A549 (cell line): ENCODE results near the gene POLD2. TPM values are rescaled to one million over a fixed set of nuclear protein-coding genes. Genes with fewer than 3 reads are reported as not detected.

Source experiments
- ATAC-seq, 2 experiments: fragments of 200-7000 bp in 1 of 2; fragments of >200 bp in 1 of 2; cut with Nextera tagmentation in 1 of 2; cut with Tn5 transposase in 1 of 2; 3 replicates each; pipeline versions ENCODE4 v1.8.0 to v1.9.1; 2018 to 2020; ENCODE audit warnings: mild to moderate bottlenecking in 1 of 2, moderate library complexity in 1 of 2
- CTCF ChIA-PET: fragments of 300-600 bp; sonication (Branson Sonifier 250); formaldehyde crosslinking; extraction: SDS; loops from one replicate; lab custom pipeline; 2021; ENCODE audit warnings: antibody characterized with exemption, inconsistent platforms; lab: Yijun Ruan, JAX
- POLR2A ChIA-PET: fragments of 350-600 bp; formaldehyde crosslinking; extraction: SDS; loops from one replicate; lab custom pipeline; 2021; ENCODE audit warnings: antibody characterized with exemption, inconsistent platforms; lab: Yijun Ruan, JAX
- DNase-seq, 2 experiments: peaks; one replicate each; pipeline versions ENCODE4 v3.0.0 to v3.0.0-alpha.2; 2011 to 2016; ENCODE audit warnings: low read depth in 1 of 2, low spot score in 1 of 2
- FAIRE-seq: peaks from 2 replicates; lab custom pipeline; 2011; peaks lifted over from hg19 to GRCh38; lab: Jason Lieb, UNC
- H3K27ac ChIP-seq, 2 experiments: fragments of >200 bp; sonication (Bioruptor Twin); formaldehyde crosslinking; 3 replicates each; pipeline ENCODE4 v1.5.1; 2016 to 2017
- H3K4me1 ChIP-seq: fragments of >200 bp; sonication (Bioruptor Twin); formaldehyde crosslinking; 3 replicates; pipeline ENCODE4 v1.6.1; 2016
- H3K4me2 ChIP-seq: fragments of >200 bp; sonication (Bioruptor Twin); formaldehyde crosslinking; 3 replicates; pipeline ENCODE4 v1.6.1; 2016
- H3K4me3 ChIP-seq: fragments of >200 bp; sonication (Bioruptor Twin); formaldehyde crosslinking; 3 replicates; pipeline ENCODE4 v1.5.1; 2016
- H3K9me3 ChIP-seq: fragments of >200 bp; sonication (Bioruptor Twin); formaldehyde crosslinking; 3 replicates; pipeline ENCODE4 v1.6.1; 2016
- CBX2 ChIP-seq: fragments of 200-600 bp; sonication (generic); IDR thresholded peaks from 2 replicates; pipeline ENCODE4 v1.6.1; 2016; ENCODE audit warnings: low read depth, mild to moderate bottlenecking, borderline replicate concordance
- CBX8 ChIP-seq: fragments of 200-600 bp; sonication (generic); IDR thresholded peaks from 2 replicates; pipeline ENCODE4 v1.6.1; 2016
- CEBPB ChIP-seq, 2 experiments: fragments of >200 bp in 1 of 2; sonication (Bioruptor Twin) in 1 of 2; formaldehyde crosslinking in 1 of 2; IDR thresholded peaks; 2 replicates each; pipeline ENCODE4 v1.6.1; 2012 to 2016
- EHMT2 ChIP-seq: fragments of 200-600 bp; sonication (generic); IDR thresholded peaks from 2 replicates; pipeline ENCODE4 v1.6.1; 2016; ENCODE audit warnings: antibody characterized with exemption, low read depth, mild to moderate bottlenecking, moderate library complexity
- EP300 ChIP-seq, 2 experiments: fragments of >200 bp; sonication (Bioruptor Twin); formaldehyde crosslinking; IDR thresholded peaks; 2 replicates in 1 of 2; 3 replicates in 1 of 2; pipeline ENCODE4 v1.6.1; 2016 to 2017
- FOSB ChIP-seq: fragments of 250-450 bp; sonication (Bioruptor Pico); IDR thresholded peaks from 2 replicates; pipeline ENCODE4 v1.5.0; 2020; ENCODE audit warnings: mild to moderate bottlenecking, moderate library complexity
- HOXA7 ChIP-seq: fragments of 250-450 bp; sonication (Bioruptor Pico); IDR thresholded peaks from 2 replicates; pipeline ENCODE4 v1.5.0; 2020; ENCODE audit warnings: mild to moderate bottlenecking, moderate library complexity
- HOXB13 ChIP-seq: fragments of 250-450 bp; sonication (Bioruptor Pico); IDR thresholded peaks from 2 replicates; pipeline ENCODE4 v1.5.0; 2020; ENCODE audit warnings: low read depth, mild to moderate bottlenecking, moderate library complexity
- HOXB5 ChIP-seq: fragments of 250-450 bp; sonication (Bioruptor Pico); IDR thresholded peaks from 2 replicates; pipeline ENCODE4 v1.5.0; 2020; ENCODE audit warnings: mild to moderate bottlenecking, moderate library complexity
- JUNB ChIP-seq: fragments of >200 bp; sonication (Bioruptor Twin); formaldehyde crosslinking; IDR thresholded peaks from 2 replicates; pipeline ENCODE4 v1.6.1; 2016
- MAFK ChIP-seq: fragments of 450-650 bp; IDR thresholded peaks from 2 replicates; pipeline ENCODE4 v1.6.1; 2014; ENCODE audit not compliant: partially characterized antibody
- NFE2L2 ChIP-seq: fragments of 150-350 bp; conservative IDR thresholded peaks from 2 replicates; pipeline ENCODE4 v1.6.1; 2014; ENCODE audit warnings: low read length
- RAD21 ChIP-seq, 2 experiments: fragments of >200 bp in 1 of 2; sonication (Bioruptor Twin) in 1 of 2; formaldehyde crosslinking in 1 of 2; IDR thresholded peaks in 1 of 2; conservative IDR thresholded peaks in 1 of 2; 2 replicates in 1 of 2; 3 replicates in 1 of 2; pipeline ENCODE4 v1.6.1; 2012 to 2018; ENCODE audit warnings: inconsistent platforms in 1 of 2
- RNF2 ChIP-seq: fragments of 200-600 bp; sonication (generic); IDR thresholded peaks from 2 replicates; pipeline ENCODE4 v1.6.1; 2016; ENCODE audit warnings: low read depth, mild to moderate bottlenecking, antibody characterized with exemption, moderate library complexity, borderline replicate concordance
- SREBF2 ChIP-seq: fragments of 450-650 bp; IDR thresholded peaks from 2 replicates; pipeline ENCODE4 v1.6.1; 2014; ENCODE audit warnings: mild to moderate bottlenecking, moderate library complexity
- TFCP2L1 ChIP-seq: fragments of 250-450 bp; sonication (Bioruptor Pico); IDR thresholded peaks from 2 replicates; pipeline ENCODE4 v1.5.0; 2021; ENCODE audit warnings: mild to moderate bottlenecking
- ZC3H11A ChIP-seq: fragments of 450-650 bp; IDR thresholded peaks from 2 replicates; pipeline ENCODE4 v1.6.1; 2014; ENCODE audit warnings: antibody characterized with exemption, mild to moderate bottlenecking
- ZFP36 ChIP-seq: fragments of 450-650 bp; IDR thresholded peaks from 2 replicates; pipeline ENCODE4 v1.6.1; 2014; ENCODE audit warnings: borderline replicate concordance; ENCODE audit not compliant: partially characterized antibody
- ZNF302 ChIP-seq: fragments of 250-450 bp; sonication (Bioruptor Pico); IDR thresholded peaks from 2 replicates; pipeline ENCODE4 v1.9.0; 2021; ENCODE audit warnings: inconsistent platforms, mild to moderate bottlenecking, moderate library complexity
- ZSCAN20 ChIP-seq: fragments of 250-450 bp; sonication (Bioruptor Pico); IDR thresholded peaks from 2 replicates; pipeline ENCODE4 v1.8.0; 2022; ENCODE audit warnings: mild to moderate bottlenecking, moderate library complexity
- WGBS: methylation state at CpG from one replicate; pipeline ENCODE4 v1.1.6; 2017; ENCODE audit errors: missing lambda C conversion rate; 5-methylcytosine and 5-hydroxymethylcytosine counted together
- polyA plus RNA-seq, 4 experiments: library from polyadenylated mRNA; depleted of rRNA in 3 of 4; stranded (reverse); fragments of >200 nt; fragmentation: RNase III in 1 of 4; extraction: RNeasy Plus Mini Kit Qiagen cat#74134 plus additional on column Dnase treatment in 1 of 4; gene quantifications; 2 replicates in 3 of 4; 3 replicates in 1 of 4; pipeline ENCODE4 v1.2.3, GENCODE V29; 2011 to 2017
- TF ChIP-seq, protein P1 (sequence below): fragments of >200 bp; sonication (Bioruptor Twin); formaldehyde crosslinking; IDR thresholded peaks from 2 replicates; pipeline ENCODE4 v1.6.1; 2016
- TF ChIP-seq, protein P2 (sequence below): IDR thresholded peaks from 2 replicates; pipeline ENCODE4 v1.6.1; 2012
- TF ChIP-seq, protein P3 (sequence below): fragments of 150-350 bp; IDR thresholded peaks from 2 replicates; pipeline ENCODE4 v1.6.1; 2014; ENCODE audit warnings: low read depth, mild to moderate bottlenecking, low read length
- TF ChIP-seq, protein P4 (sequence below): IDR thresholded peaks from 2 replicates; pipeline ENCODE4 v1.6.1; 2012; ENCODE audit warnings: low read depth, borderline replicate concordance

The POLD2 gene
- polyA plus RNA-seq, 2 of the 4 experiments (the other 2 are of a cell fraction), result 126 to 138 TPM

DNA sequence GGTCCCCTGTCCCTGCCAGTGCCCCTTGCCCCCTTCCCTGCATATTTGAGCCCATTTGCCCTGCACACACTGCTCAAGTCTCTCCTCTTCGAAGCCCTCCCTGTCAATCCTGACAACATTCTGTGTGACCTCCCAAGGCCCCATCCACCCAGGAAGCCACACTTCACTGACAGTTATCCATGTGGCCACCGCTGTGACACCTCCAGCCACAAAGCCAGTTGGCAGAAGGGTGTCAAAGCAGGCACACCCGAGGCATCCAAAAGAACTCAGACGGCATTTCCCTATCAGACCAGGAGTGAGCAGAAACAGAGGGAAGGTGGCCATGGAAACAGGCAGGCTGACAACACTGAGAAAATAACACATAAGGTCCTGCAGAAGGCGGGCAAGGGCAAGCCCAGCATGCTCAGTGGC lies 45.7 kb downstream of the POLD2 start:
- ATAC-seq (no peak), DNase-seq (no peak), FAIRE-seq (no peak)
- ChIA-PET CTCF (interaction anchor here (0.7 kb wide), 1 partner anchor 9 kb away, joined by 3 read pairs; no protein-coding TSS in a partner anchor), POLR2A (no interaction called here)
- 93% methylated on average over 4 of the region's 5 CpGs for WGBS
- no peak overlapping the region for H3K27ac ChIP-seq
- peaks cover 7% of the 10 kb centered on the region; the same call in 2 of the 3 replicates for H3K4me1 ChIP-seq
- H3K9me3 ChIP-seq, result no peaks in the 10 kb centered on the region
- no peak overlapping the region for H3K4me2 ChIP-seq
- no peak overlapping the region for H3K4me3 ChIP-seq
- TF ChIP-seq RNF2 (no peak), ZFP36 (no peak), HOXB13 (CRISPR knock-in tag) (no peak), TFCP2L1 (CRISPR knock-in tag) (no peak), SREBF2 (no peak), EP300 (IDR thresholded peaks at IDR 0.05) (no peak), FOSB (no peak), HOXB5 (CRISPR knock-in tag) (no peak), JUNB (no peak)
- TF ChIP-seq, protein P1, sequence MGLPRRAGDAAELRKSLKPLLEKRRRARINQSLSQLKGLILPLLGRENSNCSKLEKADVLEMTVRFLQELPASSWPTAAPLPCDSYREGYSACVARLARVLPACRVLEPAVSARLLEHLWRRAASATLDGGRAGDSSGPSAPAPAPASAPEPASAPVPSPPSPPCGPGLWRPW, result no peak

DNA sequence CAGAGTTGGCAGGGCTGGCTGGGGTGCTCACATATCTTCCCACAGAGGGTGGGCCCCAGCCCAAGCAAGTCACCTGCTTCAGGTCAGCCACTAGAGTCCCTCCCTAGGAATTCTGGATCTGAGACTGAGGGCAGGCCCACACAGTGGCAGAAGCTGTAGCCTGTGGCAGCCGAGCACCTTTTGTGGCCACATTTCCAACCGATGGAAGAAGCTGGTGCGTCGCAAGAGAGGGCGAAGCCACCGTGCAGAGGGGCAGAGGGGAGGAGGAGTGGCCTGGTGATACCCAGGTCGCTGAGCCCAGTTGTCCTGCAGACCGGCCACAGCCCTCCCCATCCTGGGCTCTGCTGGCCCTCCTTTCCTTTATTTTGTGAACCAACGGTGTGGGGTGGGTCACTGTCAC lies 46.3 kb downstream of the POLD2 start:
- Histone ChIP-seq H3K9me3 (no peaks in the 10 kb centered on the region), H3K4me1 (peaks cover 14% of the 10 kb centered on the region), H3K27ac (no peak overlapping the region), H3K4me3 (no peak overlapping the region)
- POLR2A ChIA-PET, result no interaction called here
- WGBS, result 93% methylated on average over 9 of the region's 9 CpGs
- no peak for ATAC-seq
- TF ChIP-seq SREBF2 (no peak), CEBPB (IDR thresholded peaks at IDR 0.05) (no peak), HOXB5 (CRISPR knock-in tag) (no peak), NFE2L2 (no peak), HOXA7 (CRISPR knock-in tag) (no peak)
- TF ChIP-seq, all 56 proteins: peak for 0
- DNase-seq (no peak), FAIRE-seq (no peak)
- CTCF ChIA-PET, result interaction anchor here (1.0 to 1.6 kb wide), 3 partner anchors 9 to 120 kb away, joined by 4 to 5 read pairs (median 4); no protein-coding TSS in a partner anchor
- H3K4me2 ChIP-seq, result no peak overlapping the region

DNA sequence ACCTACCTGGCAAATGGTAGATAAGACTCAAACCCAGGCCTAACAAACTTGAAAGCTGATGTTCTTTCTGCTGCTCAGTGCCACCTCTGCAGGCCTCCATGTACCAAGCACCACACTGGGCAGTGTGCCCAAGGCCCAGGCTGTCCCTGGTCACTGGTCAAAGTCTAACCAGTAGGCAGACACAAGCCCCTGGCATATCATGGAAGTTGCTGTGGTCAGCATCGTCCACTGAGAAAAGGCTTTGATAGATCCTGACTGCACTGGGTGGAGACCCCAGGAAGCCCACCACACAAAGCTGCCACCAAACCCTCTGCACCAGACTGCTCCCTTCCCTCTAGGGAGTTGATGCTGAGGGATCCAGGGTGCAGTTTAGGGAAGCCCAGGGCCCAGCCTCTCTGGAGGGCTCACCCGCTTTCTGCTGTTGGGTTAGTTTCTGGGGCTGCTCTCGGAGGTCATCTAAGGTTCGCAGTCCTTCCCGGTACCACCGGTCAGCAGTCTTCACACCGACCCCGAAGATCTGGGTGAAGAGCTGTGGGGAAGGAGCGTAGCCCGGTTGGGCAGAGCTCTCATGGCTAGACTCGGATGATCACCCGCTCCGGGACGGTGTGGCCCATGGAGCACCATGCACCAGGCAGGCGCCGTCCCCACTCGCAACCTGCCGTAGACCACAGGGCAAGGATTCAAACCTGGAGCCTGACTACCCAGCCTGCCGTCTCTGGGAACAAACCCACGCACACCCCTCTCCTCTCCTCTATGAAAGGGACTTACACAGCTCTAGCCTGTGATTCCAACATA lies 47.0 kb downstream of the POLD2 start:
- Histone ChIP-seq H3K4me2 (no peak overlapping the region), H3K27ac (no peak overlapping the region), H3K9me3 (no peaks in the 10 kb centered on the region), H3K4me3 (no peak overlapping the region), H3K4me1 (peaks cover 18% of the 10 kb centered on the region)
- ChIA-PET CTCF (interaction anchor here (0.7 to 1.8 kb wide), 5 partner anchors 9 to 164 kb away, joined by 4 to 8 read pairs (median 4); no protein-coding TSS in a partner anchor), POLR2A (no interaction called here)
- TF ChIP-seq ZNF302 (CRISPR knock-in tag) (no peak), CBX8 (no peak), CBX2 (no peak), RAD21 (conservative IDR thresholded peaks at IDR 0.05 in 1 of 2, IDR thresholded peaks at IDR 0.05 in 1 of 2) (no peak), TFCP2L1 (CRISPR knock-in tag) (no peak), ZC3H11A (no peak), ZSCAN20 (CRISPR knock-in tag) (no peak), EHMT2 (no peak), MAFK (no peak)
- TF ChIP-seq, protein P2, sequence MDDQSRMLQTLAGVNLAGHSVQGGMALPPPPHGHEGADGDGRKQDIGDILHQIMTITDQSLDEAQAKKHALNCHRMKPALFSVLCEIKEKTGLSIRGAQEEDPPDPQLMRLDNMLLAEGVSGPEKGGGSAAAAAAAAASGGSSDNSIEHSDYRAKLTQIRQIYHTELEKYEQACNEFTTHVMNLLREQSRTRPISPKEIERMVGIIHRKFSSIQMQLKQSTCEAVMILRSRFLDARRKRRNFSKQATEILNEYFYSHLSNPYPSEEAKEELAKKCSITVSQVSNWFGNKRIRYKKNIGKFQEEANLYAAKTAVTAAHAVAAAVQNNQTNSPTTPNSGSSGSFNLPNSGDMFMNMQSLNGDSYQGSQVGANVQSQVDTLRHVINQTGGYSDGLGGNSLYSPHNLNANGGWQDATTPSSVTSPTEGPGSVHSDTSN, result no peak
- TF ChIP-seq, protein P3, sequence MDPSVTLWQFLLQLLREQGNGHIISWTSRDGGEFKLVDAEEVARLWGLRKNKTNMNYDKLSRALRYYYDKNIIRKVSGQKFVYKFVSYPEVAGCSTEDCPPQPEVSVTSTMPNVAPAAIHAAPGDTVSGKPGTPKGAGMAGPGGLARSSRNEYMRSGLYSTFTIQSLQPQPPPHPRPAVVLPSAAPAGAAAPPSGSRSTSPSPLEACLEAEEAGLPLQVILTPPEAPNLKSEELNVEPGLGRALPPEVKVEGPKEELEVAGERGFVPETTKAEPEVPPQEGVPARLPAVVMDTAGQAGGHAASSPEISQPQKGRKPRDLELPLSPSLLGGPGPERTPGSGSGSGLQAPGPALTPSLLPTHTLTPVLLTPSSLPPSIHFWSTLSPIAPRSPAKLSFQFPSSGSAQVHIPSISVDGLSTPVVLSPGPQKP, result no peak
- TF ChIP-seq, protein P4, sequence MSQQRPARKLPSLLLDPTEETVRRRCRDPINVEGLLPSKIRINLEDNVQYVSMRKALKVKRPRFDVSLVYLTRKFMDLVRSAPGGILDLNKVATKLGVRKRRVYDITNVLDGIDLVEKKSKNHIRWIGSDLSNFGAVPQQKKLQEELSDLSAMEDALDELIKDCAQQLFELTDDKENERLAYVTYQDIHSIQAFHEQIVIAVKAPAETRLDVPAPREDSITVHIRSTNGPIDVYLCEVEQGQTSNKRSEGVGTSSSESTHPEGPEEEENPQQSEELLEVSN, result no peak
- FAIRE-seq, result no peak
- WGBS, result 93% methylated on average over 19 of the region's 20 CpGs
- ATAC-seq, result no peak
- DNase-seq, result no peak
